Activated B cell treated with CpG ODN at 0.5 μM for 24 hours (primary cell): ENCODE data around the gene KRTAP10-6. TPM values are rescaled to one million over a fixed set of nuclear protein-coding genes. Genes with fewer than 3 reads are reported as not detected.

Experiments
- ATAC-seq: fragments of 200-7000 bp; cut with Tn5 transposase; one replicate; pipeline ENCODE4 v1.10.0; 2021; ENCODE audit warnings: low read depth, mild to moderate bottlenecking, moderate library complexity
- CTCF ChIA-PET: fragments of 350-600 bp; sonication (Branson Sonifier 250); formaldehyde crosslinking; loops from one replicate; lab custom pipeline; 2021; ENCODE audit warnings: antibody characterized with exemption; lab: Charles Lee
- POLR2A ChIA-PET: fragments of 350-600 bp; sonication (Branson Sonifier 250); formaldehyde crosslinking; loops from one replicate; lab custom pipeline; 2021; ENCODE audit warnings: antibody characterized with exemption; lab: Charles Lee
- DNase-seq: peaks from one replicate; pipeline ENCODE4 v3.0.0; 2022
- H3K27ac Mint-ChIP-seq: one replicate; pipeline ENCODE4 v1.8.0; 2020; ENCODE audit warnings: mixed read lengths
- H3K27me3 Mint-ChIP-seq: one replicate; pipeline ENCODE4 v1.8.0; 2021; ENCODE audit warnings: mixed read lengths
- H3K36me3 Mint-ChIP-seq: one replicate; pipeline ENCODE4 v1.8.0; 2021; ENCODE audit warnings: low read depth, mixed read lengths
- H3K4me1 Mint-ChIP-seq: one replicate; pipeline ENCODE4 v1.8.0; 2021; ENCODE audit warnings: mixed read lengths
- H3K4me3 Mint-ChIP-seq: one replicate; pipeline ENCODE4 v1.8.0; 2020; ENCODE audit warnings: mild to moderate bottlenecking, mixed read lengths
- H3K9me3 Mint-ChIP-seq: one replicate; pipeline ENCODE4 v1.8.0; 2020; ENCODE audit warnings: mixed read lengths
- intact Hi-C: fragments of 100-400 bp; cut with micrococcal nuclease; formaldehyde crosslinking; loops from one replicate; pipeline ENCODE4 v1.15.1; 2024
- total RNA-seq: library from RNA; stranded (reverse); gene quantifications from 2 replicates; pipeline ENCODE4 v1.2.3, GENCODE V29; 2022
- TF ChIP-seq, protein P1 (sequence below): fragments of 200-600 bp; IDR thresholded peaks from one replicate; pipeline ENCODE4 v1.8.0; 2022; ENCODE audit warnings: antibody characterized with exemption, mild to moderate bottlenecking

The KRTAP10-6 gene
- total RNA-seq, 1 donor from 2014 or later = not detected

DNA sequence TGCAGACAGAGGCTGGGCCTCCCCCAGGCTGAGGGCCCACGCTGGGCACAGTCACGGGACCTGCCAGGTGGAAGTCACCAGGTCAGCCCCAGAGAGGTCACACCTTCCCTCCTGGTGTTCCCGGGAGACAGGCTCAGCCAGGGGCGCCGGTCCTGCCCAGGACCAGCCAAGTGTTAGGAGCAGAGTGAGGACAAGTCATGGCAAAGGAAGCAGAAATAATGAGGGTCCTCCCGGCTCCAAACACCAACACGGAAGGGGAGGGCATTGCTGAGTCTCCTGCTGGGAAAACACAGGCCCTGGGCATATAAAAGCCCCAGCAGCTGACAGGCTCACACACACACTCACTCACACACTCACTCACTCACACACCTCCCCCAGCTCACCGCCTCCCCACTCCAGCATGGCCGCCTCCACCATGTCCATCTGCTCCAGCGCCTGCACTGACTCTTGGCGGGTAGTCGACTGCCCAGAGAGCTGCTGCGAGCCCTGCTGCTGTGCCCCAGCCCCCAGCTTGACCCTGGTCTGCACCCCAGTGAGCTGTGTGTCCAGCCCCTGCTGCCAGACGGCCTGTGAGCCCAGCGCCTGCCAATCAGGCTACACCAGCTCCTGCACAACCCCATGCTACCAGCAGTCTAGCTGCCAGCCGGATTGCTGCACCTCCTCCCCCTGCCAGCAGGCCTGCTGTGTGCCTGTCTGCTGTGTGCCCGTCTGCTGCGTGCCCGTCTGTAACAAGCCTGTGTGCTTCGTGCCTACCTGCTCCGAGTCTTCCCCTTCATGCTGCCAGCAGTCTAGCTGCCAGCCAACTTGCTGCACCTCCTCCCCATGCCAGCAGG lies 44.9 kb upstream of the KRTAP10-6 start, which contains the start of gene KRTAP10-10:
Gene KRTAP10-10, plus strand, starts transcription at position 339 of the 833 bp plus-strand sequence. Its CDS starts 62 bp downstream, at position 401.
- POLR2A ChIA-PET = no interaction called here

DNA sequence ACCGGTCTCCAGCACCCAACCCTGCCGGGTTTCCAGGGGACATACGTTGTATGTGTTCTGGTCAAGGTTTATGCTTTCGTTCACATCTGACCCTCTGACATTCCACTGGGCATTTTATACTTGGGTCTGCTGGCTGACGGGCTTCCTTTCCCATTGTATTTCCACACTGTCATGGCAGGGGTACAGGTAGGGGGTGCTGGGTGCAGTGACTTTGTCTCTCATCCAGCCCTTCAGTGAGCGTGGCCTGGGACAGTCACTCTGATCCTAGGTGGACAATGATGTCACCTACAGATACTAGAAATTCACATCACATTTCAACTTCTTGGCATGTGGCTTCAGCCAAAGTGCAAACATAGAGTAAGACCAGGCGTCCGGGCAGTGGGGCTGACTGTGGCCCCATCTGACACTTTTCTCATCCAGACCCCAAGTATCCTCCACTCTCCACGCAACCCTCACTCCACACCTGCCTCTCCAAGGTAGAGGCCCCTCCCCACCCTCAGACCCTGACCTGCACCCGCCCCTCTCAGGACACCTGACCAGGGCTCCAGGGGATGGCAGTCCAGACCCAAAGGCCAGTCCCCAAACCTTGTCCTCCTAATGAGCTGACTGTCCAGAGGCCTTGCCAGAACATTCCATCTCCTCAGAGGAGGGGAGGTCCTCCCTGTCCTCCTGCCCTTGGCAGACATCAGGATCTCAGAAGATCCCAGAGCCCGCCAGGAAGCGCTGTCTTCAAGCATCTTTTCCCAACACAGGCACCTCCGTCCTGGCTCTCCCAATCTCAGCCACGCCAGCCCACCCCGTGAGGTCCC lies 44.1 kb upstream of the KRTAP10-6 start:
- peaks cover 15% of the 10 kb centered on the region for H3K27me3 Mint-ChIP-seq
- DNase-seq = no peak
- TF ChIP-seq, protein P1, sequence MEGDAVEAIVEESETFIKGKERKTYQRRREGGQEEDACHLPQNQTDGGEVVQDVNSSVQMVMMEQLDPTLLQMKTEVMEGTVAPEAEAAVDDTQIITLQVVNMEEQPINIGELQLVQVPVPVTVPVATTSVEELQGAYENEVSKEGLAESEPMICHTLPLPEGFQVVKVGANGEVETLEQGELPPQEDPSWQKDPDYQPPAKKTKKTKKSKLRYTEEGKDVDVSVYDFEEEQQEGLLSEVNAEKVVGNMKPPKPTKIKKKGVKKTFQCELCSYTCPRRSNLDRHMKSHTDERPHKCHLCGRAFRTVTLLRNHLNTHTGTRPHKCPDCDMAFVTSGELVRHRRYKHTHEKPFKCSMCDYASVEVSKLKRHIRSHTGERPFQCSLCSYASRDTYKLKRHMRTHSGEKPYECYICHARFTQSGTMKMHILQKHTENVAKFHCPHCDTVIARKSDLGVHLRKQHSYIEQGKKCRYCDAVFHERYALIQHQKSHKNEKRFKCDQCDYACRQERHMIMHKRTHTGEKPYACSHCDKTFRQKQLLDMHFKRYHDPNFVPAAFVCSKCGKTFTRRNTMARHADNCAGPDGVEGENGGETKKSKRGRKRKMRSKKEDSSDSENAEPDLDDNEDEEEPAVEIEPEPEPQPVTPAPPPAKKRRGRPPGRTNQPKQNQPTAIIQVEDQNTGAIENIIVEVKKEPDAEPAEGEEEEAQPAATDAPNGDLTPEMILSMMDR = no peak
- POLR2A ChIA-PET = no interaction called here
- no peak for ATAC-seq
- H3K4me3 Mint-ChIP-seq = no peak overlapping the region
- CTCF ChIA-PET = no interaction called here
- H3K27ac Mint-ChIP-seq = no peak overlapping the region
- intact Hi-C loops = no loop called here
- no peaks in the 10 kb centered on the region for H3K36me3 Mint-ChIP-seq
- no peaks in the 10 kb centered on the region for H3K4me1 Mint-ChIP-seq
- peaks cover 20% of the 10 kb centered on the region for H3K9me3 Mint-ChIP-seq

More for the DNA sequence above, 44.9 kb upstream of the KRTAP10-6 start, which contains the start of gene KRTAP10-10:
- TF ChIP-seq, protein P1 = no peak
- no peak within 1 kb of the TSS for H3K4me3 Mint-ChIP-seq
- CTCF ChIA-PET = no interaction called here
- intact Hi-C loops = no loop called here
- no peaks in the 10 kb centered on the region for H3K36me3 Mint-ChIP-seq
- H3K27ac Mint-ChIP-seq = no peak within 1 kb of the TSS
- ATAC-seq (no peak), DNase-seq (no peak)
- H3K27me3 Mint-ChIP-seq = peaks cover 17% of the 10 kb centered on the region
- no peaks in the 10 kb centered on the region for H3K4me1 Mint-ChIP-seq
- H3K9me3 Mint-ChIP-seq = peaks cover 15% of the 10 kb centered on the region

DNA sequence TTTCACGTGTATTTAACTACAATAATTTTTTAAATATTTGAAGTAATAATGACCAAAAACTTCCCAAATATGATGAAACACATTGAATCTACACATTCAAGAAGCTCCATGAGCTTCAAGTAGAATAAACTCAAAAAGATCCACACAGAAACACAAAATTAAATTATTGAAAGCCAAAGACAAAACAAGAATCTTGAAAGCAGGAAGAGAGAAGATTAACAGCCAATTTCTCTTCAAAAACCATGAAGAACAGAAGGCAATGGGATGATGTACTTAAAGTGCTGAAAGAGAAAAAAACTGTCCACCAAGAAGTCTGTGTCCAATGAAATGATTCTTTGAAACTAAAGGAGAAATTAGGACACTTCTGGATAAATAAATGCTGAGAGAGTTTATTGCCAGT lies 39.8 kb upstream of the KRTAP10-6 start:
- H3K9me3 Mint-ChIP-seq = peaks cover 20% of the 10 kb centered on the region
- H3K27me3 Mint-ChIP-seq = peaks cover 10% of the 10 kb centered on the region
- no peak for DNase-seq
- ChIA-PET CTCF (no interaction called here), POLR2A (no interaction called here)
- H3K36me3 Mint-ChIP-seq = no peaks in the 10 kb centered on the region
- no peak overlapping the region for H3K4me3 Mint-ChIP-seq
- H3K27ac Mint-ChIP-seq = no peak overlapping the region
- intact Hi-C loops = no loop called here
- TF ChIP-seq, protein P1 = no peak
- no peak for ATAC-seq
- peaks cover 5% of the 10 kb centered on the region for H3K4me1 Mint-ChIP-seq

DNA sequence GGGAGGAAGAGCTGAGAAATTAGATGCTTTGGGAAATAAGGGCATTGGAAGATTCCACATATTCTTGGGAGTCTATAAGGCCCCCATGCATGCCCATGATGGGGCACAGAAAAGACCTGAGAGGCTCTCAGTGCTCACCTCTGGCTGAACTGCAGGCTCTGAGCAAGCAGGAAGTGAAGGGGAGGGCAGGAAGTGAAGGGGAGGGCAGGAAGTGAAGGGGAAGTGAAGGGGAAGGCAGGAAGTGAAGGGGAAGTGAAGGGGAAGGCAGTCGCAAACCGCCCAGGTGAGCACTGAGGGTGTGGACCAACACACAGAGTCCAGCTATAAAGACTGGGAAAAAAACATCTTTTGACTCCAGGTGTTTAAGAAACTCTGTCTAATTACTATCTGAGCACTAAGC lies 38.1 kb upstream of the KRTAP10-6 start:
- Mint-ChIP-seq H3K9me3 (peaks cover 20% of the 10 kb centered on the region), H3K27ac (no peak overlapping the region), H3K36me3 (no peaks in the 10 kb centered on the region), H3K27me3 (peaks cover 10% of the 10 kb centered on the region), H3K4me3 (no peak overlapping the region), H3K4me1 (peaks cover 5% of the 10 kb centered on the region)
- TF ChIP-seq, protein P1 = no peak
- DNase-seq (no peak), ATAC-seq (no peak)
- intact Hi-C loops = no loop called here
- CTCF ChIA-PET = no interaction called here
- POLR2A ChIA-PET = no interaction called here
